OCI-M1 (cell line): Measurements from ENCODE around the gene STX1B.
"Not testable (repeated sequence)": the region's sequence is repeated elsewhere in the genome, so short reads cannot be mapped to it uniquely, and the experiment has no call there.

Source experiments
- DNase-seq: peaks from one replicate; lab custom pipeline; 2025; lab: John Stamatoyannopoulos, UW

Gene STX1B

DNA sequence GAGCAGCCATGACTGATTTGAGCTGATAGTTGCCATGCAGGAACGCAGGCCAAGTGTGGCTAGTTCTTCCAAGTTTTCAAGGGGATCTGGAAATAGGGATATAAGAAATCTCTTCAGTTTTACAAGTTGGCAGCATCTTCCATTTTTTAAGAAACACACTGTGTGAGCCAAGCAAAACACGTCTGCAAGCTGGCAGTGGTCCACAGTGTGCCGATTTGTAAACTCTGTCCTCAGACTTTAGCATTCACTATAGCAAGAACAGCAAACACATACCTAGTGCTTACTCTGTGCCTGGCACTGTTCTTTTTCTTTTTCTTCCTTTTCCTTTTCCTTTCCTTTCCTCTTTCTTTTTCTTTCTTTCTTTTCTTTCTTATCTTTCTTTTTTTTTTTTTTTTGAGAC is 58.7 kb downstream of the STX1B start:
- no peak for DNase-seq

DNA sequence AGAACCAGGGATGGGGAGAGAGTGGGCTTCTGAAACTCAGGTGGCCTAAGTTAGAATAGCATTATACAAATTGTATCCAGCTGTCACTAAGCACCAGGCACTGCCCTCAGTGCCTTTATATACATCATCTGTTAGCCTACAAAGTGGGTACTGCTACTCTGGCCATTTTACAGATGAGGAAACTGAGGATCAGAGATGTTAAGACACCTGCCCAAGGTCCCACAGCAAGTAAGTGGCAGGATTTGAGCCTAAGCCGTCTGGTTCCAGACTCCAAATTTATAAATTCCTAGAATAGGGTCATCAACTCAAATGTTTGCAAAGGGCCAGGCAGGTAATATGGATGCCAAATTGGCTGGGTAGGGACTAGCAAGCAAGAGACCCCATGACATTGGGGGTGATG is 59.2 kb downstream of the STX1B start:
- no peak for DNase-seq

GRCh38 chr16:30950516-30951065 is 59.8 kb downstream of the STX1B start:
- DNase-seq = no peak

DNA sequence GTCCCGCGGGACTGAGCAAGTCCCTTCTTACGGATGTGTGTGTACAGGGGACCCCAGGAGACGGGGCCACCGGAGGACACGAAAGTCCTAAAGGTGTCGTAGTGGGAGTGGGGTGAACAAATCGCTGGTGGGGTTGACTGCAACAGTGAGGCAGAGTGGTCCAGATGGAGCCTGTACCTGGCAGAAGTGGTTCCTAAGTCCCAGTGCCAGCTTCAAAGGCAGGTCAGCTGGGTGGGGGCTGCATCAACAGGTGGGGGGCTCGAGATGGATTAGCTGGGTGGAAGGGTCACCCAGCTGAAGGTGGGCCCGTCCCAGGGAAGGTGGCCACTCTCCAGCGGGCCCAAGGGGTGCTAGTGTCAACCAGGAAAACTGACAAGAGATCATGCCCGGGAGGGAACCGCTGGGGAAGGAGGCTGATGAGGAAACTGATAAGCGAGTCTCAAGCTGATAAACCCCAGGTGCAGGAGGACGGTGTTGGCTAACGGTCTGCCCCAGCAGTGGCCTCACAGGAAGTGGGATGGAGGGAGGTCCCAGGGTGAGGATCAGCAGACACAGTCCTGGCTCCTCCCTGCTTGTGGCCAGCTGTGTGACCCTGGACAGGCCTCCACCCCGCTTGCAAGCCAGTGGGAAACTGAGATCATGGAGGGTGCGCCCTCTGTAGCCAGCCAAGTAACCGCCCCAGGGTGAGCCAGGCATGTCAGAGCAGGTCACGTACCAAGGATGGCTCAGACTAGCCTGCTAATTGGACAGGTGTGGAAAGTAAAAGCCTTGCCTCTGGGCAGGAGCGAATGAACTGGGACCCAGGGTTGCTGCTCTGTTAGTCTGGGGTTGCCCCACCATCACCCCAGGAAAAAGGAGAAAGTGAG is 60.6 kb downstream of the STX1B start:
- peak; percentile 94 for DNase-seq

DNA sequence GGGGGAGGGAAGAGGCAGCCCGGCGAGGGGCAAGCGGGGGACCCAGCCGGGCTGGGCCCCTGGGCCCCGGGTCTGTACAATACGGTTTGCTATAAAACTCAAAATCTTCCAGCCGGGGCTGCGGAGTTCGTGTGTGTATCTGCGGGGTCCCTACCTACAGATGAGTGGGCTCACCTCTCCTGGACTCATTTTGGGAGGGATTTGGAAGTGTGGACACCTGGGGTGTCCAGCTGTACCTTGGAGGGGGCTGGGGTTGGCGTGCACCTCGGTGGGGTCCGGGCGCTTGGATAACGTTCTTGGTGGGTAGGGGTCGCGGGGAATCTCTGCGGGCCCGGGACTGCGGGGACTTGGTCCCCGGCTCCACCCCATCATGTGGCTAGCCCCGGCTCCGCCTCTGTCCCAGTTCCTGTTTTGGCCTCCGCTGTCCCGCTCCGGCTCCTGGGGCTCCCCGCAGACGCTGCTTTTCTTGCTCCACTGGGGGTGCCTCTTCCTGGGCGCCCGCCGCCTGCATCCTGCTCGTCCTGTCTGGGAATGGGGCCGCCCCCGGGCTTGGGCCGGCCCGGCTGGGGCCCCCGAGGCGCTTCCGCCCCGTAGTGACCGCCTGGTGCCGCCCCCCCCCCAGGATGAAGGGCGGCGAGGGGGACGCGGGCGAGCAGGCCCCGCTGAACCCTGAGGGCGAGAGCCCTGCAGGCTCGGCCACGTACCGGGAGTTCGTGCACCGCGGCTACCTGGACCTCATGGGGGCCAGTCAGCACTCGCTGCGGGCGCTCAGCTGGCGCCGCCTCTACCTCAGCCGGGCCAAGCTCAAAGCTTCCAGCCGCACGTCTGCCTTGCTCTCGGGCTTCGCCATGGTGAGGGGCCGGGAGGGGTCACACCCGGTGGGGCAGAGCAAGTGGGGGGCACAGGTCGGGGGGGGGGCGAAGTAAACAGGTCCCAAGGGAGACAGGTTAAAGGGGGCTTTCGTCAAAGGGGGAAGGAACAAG is 61.5 kb downstream of the STX1B start, which contains the start of gene ORAI3:
Gene ORAI3 (plus strand): TSS at position 402 of the 983 bp plus-strand sequence. CDS start 222 bp downstream, at position 624.
- DNase-seq = peak; percentile 88

DNA sequence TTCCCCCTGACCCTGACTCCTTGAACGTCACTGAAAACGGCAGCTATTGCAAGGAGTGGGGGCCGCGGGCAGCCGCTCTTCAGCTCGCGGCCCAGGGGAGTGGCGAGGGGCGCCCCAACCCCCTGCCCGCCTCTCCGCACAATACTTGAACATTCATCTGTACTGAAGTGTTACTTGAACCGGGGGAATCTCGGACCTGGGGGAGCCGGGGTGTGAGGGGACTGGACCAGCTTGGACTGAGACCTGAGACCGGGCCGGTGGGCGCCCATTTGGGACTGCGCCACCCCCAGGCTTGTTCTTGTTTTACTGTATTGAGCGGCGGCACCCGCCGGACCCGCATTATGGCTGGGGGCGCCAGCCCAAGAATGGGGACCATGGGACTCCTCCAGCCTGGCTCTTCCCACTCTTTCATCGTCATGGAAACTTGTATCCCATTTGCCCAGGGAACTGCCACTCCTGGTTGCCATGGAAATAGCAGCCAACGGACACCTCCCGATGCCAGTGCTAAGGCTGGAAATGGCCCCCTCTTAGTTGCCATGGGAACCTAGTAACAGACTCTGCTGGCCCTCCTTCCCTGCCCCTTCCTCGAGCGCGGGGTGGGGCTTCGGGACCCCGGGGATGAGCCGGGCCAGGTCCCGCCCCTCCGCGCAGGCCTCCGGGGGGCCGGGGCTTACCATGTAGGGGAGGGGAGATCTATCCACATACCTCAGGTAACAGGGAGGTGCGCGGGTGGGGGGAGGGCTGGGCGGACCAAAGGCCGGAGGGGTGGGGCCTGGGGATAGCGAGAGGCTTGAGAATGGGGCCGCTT is 62.4 kb downstream of the STX1B start:
- DNase-seq = peak; percentile 50

GRCh38 chr16:30947541-30947858 is 62.9 kb downstream of the STX1B start:
- no peak for DNase-seq

- no peak for DNase-seq
These were observed 63.5 kb downstream of the STX1B start for GRCh38 chr16:30946671-30947540.

DNA sequence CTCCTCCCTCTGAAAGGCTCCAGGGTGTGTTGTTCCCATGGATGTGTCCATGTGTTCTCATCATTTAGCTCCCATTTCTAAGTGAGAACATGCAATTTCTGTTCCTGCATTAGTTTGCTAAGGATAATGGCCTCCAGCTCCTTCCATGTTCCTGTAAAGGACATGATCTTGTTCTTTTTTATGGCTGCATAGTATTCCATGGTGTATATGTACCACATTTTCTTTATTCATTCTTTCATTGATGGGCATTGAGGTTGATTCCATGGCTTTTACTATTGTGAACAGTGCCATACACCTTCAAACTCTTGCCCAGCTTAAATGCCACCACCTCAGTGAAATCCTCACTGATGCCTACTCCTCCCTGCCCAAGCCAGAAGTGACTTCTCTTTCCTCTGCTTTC is 66.1 kb downstream of the STX1B start:
- no peak for DNase-seq

GRCh38 chr16:30942426-30942806 is 68.0 kb downstream of the STX1B start:
- DNase-seq = no peak

DNA sequence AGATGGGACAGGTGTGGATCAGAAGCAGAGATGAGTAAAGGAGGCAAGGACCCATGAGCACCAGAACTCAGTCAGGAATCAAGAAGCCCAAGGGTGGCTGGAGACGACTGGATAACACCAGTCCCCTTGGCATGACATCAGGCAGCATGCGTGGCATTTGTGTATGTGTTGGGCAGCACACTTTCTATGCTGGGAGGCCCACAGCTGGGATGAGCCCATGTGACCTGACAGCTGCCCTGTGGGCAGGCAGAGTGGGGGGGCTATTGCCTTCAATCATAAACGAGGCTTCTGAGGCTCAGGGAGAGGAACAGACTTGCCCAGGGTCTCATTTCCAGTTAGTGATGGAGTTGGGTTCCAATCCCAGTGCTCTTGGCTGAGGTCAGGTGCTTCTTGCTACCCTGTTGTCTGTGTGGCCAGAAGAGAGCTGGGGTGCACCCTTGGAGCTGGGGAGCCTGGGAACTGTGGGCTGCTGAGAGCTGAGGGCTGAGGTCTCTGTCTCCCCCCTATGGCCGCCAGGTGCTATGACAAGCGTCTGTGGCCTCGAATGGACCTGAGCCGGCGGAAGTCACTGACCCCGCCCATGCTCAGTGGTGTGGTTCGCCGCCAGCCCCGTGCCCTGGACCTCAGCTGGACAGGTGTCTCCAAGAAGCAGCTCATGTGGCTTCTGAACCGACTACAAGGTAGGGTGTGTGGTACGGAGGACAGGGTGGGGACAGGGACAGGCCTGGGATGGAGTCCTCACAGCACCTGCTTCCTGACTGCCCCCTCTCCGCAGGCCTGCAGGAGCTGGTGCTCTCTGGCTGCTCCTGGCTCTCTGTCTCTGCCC is 68.6 kb downstream of the STX1B start:
- DNase-seq = peak; percentile 86

- DNase-seq = not testable (repeated sequence)
These were observed 70.9 kb downstream of the STX1B start for GRCh38 chr16:30939571-30939970.
